Brain (organoid and tissue), 1 donor: ENCODE measurements around the gene RPRD1A. TPM values are rescaled to one million over a fixed set of nuclear protein-coding genes. Genes with fewer than 3 reads are reported as not detected.

Source experiments
- polyA plus RNA-seq: library from polyadenylated mRNA; stranded (reverse); fragments of 350-450 nt; fragmentation: Illumina TruSeq; extraction: RNeasy Lipid Tissue Mini Kit (QIAGEN cat#74804); gene quantifications from one replicate; pipeline ENCODE4 v1.2.3, GENCODE V29; 2015; ENCODE audit warnings: low read depth, low replicate concordance; ENCODE audit not compliant: insufficient read depth

The RPRD1A gene
- polyA plus RNA-seq, 1 donor from 2014 or later, result 32.4 TPM

Other genes with a start within 250 kb of the RPRD1A start
- 65.4 TPM for gene SLC39A6, start 61.8 kb upstream of the RPRD1A start, polyA plus RNA-seq
- 49.6 TPM for gene ELP2, start 62.3 kb upstream of the RPRD1A start, polyA plus RNA-seq
- 0.12 TPM for gene MOCOS, start 119.9 kb upstream of the RPRD1A start, polyA plus RNA-seq
- gene FHOD3, start 230.2 kb upstream of the RPRD1A start, polyA plus RNA-seq, result 15.2 TPM